Lower leg skin (tissue), 3 donors: Measurements from ENCODE around the gene TRMT61A.

Source experiments
- POLR2A ChIP-seq, 2 donors: fragments of 450-650 bp; IDR thresholded peaks; one replicate each; pipeline ENCODE4 v1.6.1; 2016 to 2017; ENCODE audit warnings: antibody characterized with exemption in 2 of 2, mild to moderate bottlenecking in 1 of 2, moderate library complexity in 1 of 2
- TF ChIP-seq, protein P1 (sequence below), 3 donors: fragments of 450-650 bp; IDR thresholded peaks; one replicate each; pipeline ENCODE4 v1.5.1; 2016; ENCODE audit warnings: antibody characterized with exemption in 3 of 3, mild to moderate bottlenecking in 3 of 3, moderate library complexity in 2 of 3

GRCh38 chr14:103519837-103520212 is 9.2 kb upstream of the TRMT61A start:
- TF ChIP-seq, protein P1, sequence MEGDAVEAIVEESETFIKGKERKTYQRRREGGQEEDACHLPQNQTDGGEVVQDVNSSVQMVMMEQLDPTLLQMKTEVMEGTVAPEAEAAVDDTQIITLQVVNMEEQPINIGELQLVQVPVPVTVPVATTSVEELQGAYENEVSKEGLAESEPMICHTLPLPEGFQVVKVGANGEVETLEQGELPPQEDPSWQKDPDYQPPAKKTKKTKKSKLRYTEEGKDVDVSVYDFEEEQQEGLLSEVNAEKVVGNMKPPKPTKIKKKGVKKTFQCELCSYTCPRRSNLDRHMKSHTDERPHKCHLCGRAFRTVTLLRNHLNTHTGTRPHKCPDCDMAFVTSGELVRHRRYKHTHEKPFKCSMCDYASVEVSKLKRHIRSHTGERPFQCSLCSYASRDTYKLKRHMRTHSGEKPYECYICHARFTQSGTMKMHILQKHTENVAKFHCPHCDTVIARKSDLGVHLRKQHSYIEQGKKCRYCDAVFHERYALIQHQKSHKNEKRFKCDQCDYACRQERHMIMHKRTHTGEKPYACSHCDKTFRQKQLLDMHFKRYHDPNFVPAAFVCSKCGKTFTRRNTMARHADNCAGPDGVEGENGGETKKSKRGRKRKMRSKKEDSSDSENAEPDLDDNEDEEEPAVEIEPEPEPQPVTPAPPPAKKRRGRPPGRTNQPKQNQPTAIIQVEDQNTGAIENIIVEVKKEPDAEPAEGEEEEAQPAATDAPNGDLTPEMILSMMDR (IDR thresholded peaks at IDR 0.05) = no peak
- no peak for TF ChIP-seq POLR2A (IDR thresholded peaks at IDR 0.05)
